Heart left ventricle (tissue), 16 donors: Measurements from ENCODE around the gene ETV7. TPM values are rescaled to one million over a fixed set of nuclear protein-coding genes. Genes with fewer than 3 reads are reported as not detected.

Experiments
- ATAC-seq, 4 donors: fragments of 200-7000 bp; cut with Tn5 transposase; one replicate each; pipeline ENCODE4 v1.9.1; 2020 to 2022; ENCODE audit warnings: moderate library complexity in 4 of 4, mild to moderate bottlenecking in 3 of 4, moderate number of reproducible peaks in 1 of 4
- DNase-seq, 5 donors: peaks; one replicate each; pipeline ENCODE4 v3.0.0-alpha.2; 2020
- H3K27ac ChIP-seq, 12 donors: fragments of 200-600 bp; sonication (generic) in 4 of 12; one replicate each; pipeline versions ENCODE4 v1.5.0 to v1.8.0; 2016 to 2022; ENCODE audit warnings: mild to moderate bottlenecking in 2 of 12
- H3K27me3 ChIP-seq, 9 donors: fragments of 200-600 bp; sonication (generic) in 2 of 9; one replicate each; pipeline versions ENCODE4 v1.5.1 to v1.8.0; 2016 to 2022; ENCODE audit warnings: mild to moderate bottlenecking in 3 of 9
- H3K36me3 ChIP-seq, 9 donors: fragments of 200-600 bp; sonication (generic) in 2 of 9; one replicate each; pipeline versions ENCODE4 v1.5.0 to v1.8.0; 2018 to 2022; ENCODE audit warnings: mild to moderate bottlenecking in 2 of 9
- H3K4me1 ChIP-seq, 12 donors: fragments of 200-600 bp; sonication (generic) in 4 of 12; one replicate each; pipeline versions ENCODE4 v1.5.0 to v1.8.0; 2016 to 2022; ENCODE audit warnings: mild to moderate bottlenecking in 3 of 12
- H3K4me3 ChIP-seq, 12 donors: fragments of 200-600 bp; sonication (generic) in 4 of 12; one replicate each; pipeline versions ENCODE4 v1.5.0 to v1.8.0; 2017 to 2022; ENCODE audit warnings: mild to moderate bottlenecking in 9 of 12, moderate library complexity in 4 of 12
- H3K9me3 ChIP-seq, 12 donors: fragments of 200-600 bp; sonication (generic) in 4 of 12; one replicate each; pipeline versions ENCODE4 v1.5.0 to v1.8.0; 2016 to 2022; ENCODE audit warnings: mild to moderate bottlenecking in 1 of 12
- POLR2A ChIP-seq, 2 donors: fragments of 450-650 bp; IDR thresholded peaks; one replicate each; pipeline ENCODE4 v1.6.1; 2017; ENCODE audit warnings: antibody characterized with exemption in 2 of 2, mild to moderate bottlenecking in 2 of 2, moderate library complexity in 2 of 2
- WGBS, 4 donors: extraction: QIAGEN DNeasy Blood & Tissue Kit in 2 of 4; methylation state at CpG; one replicate each; pipeline versions ENCODE4 v1.1.5 to v1.1.7; 2013 to 2018; 5-methylcytosine and 5-hydroxymethylcytosine counted together
- intact Hi-C, 10 donors: fragments of 100-400 bp; cut with DNase I; formaldehyde crosslinking; loops; one replicate each; pipeline versions ENCODE4 v1.11.1 to v1.14.2; 2022
- polyA plus RNA-seq, 2 donors: library from polyadenylated mRNA; stranded (reverse); fragments of 200-250 nt; gene quantifications; one replicate each; pipeline ENCODE4 v1.2.3, GENCODE V29; 2013
- total RNA-seq, 9 donors: library from RNA; depleted of rRNA in 2 of 9; stranded (reverse); fragments of >200 nt in 2 of 9; fragmentation: NEBNext Ultra II Directional in 3 of 9; extraction: Animal tissue kit (Norgen Biotek cat#: 25700) in 3 of 9; gene quantifications; one replicate each; pipeline versions ENCODE4 v1.1.0 to v1.2.4, GENCODE V29; 2016 to 2023
- TF ChIP-seq, protein P1 (sequence below), 12 donors: fragments of 200-600 bp; sonication (generic) in 4 of 12; IDR thresholded peaks; one replicate each; pipeline versions ENCODE4 v1.5.0 to v1.8.0; 2018 to 2022; ENCODE audit warnings: antibody characterized with exemption in 12 of 12, mild to moderate bottlenecking in 5 of 12
- donor health status: ischemic (EF 13 %, LVEDD 7.1; RV severe dilation, severe dysfunction).
- donor health status: healthy with polysubstance abuse.
- donor health status: DM: no; HTN: yes; CAD: no.
- donor health status: DM: no; HTN: no; CAD: no.
- donor health status: ischemic (EF 25% LVEDD 6.9; RV normal size, moderate dysfunction).
- donor health status: ischemic (EF 25% LVEDD 5.7; RV mildly dilated, moderate dysfunction).
- donor health status: healthy.
- donor health status: DM: yes; HTN: yes; CAD: no.
- donor health status: ischemic (EF 35%, LVEDD 5.7; RV mildly dilated, moderate dysfunction).
- donor health status: nonischemic (EF 11% LVEDD 7.7; RV severe dilation, severe dysfunction).
- donor health status: DM: yes; HTN: yes; CAD: no.
- donor health status: PGD.
- donor health status: ischemic (EF 29% LVEDD 5.4; RV normal size, mild dysfunction).
- donor health status: nonischemic (EF 23%, LVEDD 6.1; RV moderate dilation, normal function).

The ETV7 gene
- total and polyA plus RNA-seq, 11 donors, result 0.06 to 5.1 (median 0.31) TPM; not detected in 5

DNA sequence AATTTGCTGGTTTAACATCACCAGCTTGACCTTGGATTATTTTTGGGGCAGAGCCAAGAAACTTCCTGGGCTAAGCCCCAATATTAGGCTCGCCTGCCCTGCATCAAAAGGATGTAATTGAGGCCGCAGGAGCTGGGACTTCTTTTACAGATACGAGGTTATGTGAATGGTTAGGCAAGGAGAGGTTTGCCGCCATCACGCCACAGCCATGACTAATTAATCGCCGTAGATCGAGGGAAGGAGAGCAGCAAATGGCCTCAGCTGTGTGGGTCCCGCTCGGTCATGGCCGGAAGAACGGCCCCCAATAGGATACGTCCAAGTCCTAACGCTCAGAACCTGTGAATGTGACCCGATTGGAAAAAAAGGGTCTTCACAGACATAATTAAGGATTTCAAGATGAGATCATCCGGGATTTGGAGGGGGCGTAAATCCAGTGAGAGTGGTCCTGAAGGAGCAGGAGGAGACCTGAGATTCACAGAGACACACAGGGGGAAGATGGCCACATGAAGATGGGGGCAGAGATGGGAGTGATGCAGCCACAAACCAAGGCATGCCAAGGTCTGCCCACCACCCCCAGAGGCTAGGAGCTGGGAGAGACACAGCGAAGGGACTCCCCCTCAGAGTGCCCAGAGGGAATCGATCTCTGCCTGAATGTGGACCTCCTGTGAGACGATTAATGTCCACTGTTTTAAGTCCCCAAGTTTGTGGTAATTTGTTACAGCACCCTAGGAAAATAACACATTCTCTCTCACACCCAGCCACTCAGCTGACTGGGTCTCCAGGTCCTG, 40.8 kb downstream of the ETV7 start:
- Histone ChIP-seq H3K4me3 (no peak overlapping the region), H3K4me1 (peaks cover 0 to 22% (median 12%) of the 10 kb centered on the region in 12 donors), H3K36me3 (no peaks in the 10 kb centered on the region), H3K9me3 (no peaks in the 10 kb centered on the region), H3K27ac (no peak overlapping the region), H3K27me3 (peaks cover 0 to 46% (median 11%) of the 10 kb centered on the region in 9 donors)
- ATAC-seq (no peak), DNase-seq (no peak)
- intact Hi-C loops, result no loop called here
- 91 to 94% (median 93%) methylated on average over 20 of the region's 20 CpGs for WGBS, 4 donors
- TF ChIP-seq, protein P1, sequence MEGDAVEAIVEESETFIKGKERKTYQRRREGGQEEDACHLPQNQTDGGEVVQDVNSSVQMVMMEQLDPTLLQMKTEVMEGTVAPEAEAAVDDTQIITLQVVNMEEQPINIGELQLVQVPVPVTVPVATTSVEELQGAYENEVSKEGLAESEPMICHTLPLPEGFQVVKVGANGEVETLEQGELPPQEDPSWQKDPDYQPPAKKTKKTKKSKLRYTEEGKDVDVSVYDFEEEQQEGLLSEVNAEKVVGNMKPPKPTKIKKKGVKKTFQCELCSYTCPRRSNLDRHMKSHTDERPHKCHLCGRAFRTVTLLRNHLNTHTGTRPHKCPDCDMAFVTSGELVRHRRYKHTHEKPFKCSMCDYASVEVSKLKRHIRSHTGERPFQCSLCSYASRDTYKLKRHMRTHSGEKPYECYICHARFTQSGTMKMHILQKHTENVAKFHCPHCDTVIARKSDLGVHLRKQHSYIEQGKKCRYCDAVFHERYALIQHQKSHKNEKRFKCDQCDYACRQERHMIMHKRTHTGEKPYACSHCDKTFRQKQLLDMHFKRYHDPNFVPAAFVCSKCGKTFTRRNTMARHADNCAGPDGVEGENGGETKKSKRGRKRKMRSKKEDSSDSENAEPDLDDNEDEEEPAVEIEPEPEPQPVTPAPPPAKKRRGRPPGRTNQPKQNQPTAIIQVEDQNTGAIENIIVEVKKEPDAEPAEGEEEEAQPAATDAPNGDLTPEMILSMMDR (IDR thresholded peaks at IDR 0.05), result no peak
- no peak for TF ChIP-seq POLR2A (IDR thresholded peaks at IDR 0.05)

DNA sequence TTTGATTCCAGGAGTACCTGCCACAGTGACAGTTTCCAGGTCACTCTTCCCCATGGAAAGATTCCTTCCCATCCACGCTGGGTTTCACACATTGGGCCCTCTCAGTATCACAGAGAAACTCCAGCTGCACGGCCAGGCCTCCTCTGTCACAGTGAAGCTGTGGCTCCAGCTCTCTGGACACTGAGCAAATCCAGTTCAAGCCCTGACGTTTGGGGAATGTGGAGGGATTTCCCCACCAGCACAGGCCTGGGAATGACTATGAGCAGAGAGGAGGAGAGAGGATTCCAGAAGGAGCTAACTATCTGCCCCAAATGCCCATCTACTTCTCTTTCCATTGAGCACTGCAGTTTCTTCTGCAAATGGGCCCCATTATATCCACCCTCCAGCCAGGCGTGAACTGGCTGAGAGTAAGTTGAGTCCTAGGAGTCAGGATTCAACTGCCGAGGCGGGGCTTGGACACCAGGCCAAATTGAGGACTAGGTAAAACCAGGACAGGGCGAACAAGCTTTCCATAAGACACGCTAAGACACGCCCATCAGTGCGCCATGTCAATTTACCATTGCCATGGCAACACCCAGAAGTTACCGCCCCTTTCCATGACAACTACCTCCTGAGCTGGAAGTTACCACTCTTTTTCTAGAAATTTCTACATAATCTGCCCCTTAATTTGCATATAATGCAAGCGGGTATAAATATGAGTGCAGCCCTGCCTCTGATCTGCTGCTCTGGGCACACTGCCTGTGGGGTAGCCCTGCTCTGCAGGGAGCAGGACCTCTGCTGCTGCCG, 41.6 kb downstream of the ETV7 start:
- intact Hi-C loops, result no loop called here
- H3K4me3 ChIP-seq, result no peak overlapping the region
- H3K4me1 ChIP-seq, result peaks cover 0 to 21% (median 11%) of the 10 kb centered on the region in 12 donors
- no peak for ATAC-seq
- H3K27me3 ChIP-seq, result peaks cover 0 to 47% (median 15%) of the 10 kb centered on the region in 9 donors
- no peaks in the 10 kb centered on the region for H3K36me3 ChIP-seq
- WGBS, 4 donors, result 87 to 90% (median 89%) methylated on average over 13 of the region's 13 CpGs
- H3K9me3 ChIP-seq, result no peaks in the 10 kb centered on the region
- TF ChIP-seq, protein P1 (IDR thresholded peaks at IDR 0.05), result no peak
- no peak for TF ChIP-seq POLR2A (IDR thresholded peaks at IDR 0.05)
- DNase-seq, result no peak
- no peak overlapping the region for H3K27ac ChIP-seq

DNA sequence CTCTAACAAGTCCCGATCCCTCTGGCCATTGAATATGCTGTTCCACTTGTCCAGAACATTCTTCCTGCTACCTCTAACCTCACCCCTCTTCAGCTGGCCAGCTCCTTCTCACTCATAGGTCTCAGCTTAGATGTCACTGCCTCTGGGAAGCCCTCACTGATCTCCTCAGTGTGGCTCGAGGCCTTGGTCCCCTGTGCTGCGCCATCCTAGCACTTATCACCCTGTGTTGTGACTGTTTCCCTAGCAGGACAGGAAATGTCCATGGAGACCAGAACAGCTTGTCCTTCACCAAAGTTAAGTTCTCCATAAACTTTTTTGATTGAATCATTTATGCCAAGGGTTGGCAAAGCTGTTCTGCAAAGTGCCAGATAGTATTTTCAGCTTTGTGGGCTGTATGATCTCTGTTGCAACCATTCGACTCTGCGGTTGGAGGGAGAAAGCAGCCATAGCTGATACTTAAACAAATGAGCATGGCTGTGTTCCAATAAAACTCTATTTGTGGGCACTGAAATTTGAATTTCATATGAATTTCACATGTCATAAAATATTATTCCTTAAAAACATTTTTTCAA, 44.3 kb downstream of the ETV7 start:
- TF ChIP-seq, protein P1 (IDR thresholded peaks at IDR 0.05), result no peak
- no peak for TF ChIP-seq POLR2A (IDR thresholded peaks at IDR 0.05)
- intact Hi-C loops, result loop anchor here in 1 of 10 donors (5.0 kb wide), 1 partner anchor 36 kb away; no protein-coding TSS in a partner anchor
- no peaks in the 10 kb centered on the region for H3K36me3 ChIP-seq
- H3K4me1 ChIP-seq, result peaks cover 0 to 12% (median 5%) of the 10 kb centered on the region in 12 donors
- H3K27ac ChIP-seq, result no peak overlapping the region
- WGBS, 4 donors, result 73 to 93% (median 80%) methylated on average over 5 of the region's 5 CpGs
- DNase-seq (no peak), ATAC-seq (peak in 1 of 4 donors; percentile 55)
- peaks cover 0 to 38% (median 13%) of the 10 kb centered on the region in 9 donors for H3K27me3 ChIP-seq
- no peak overlapping the region for H3K4me3 ChIP-seq
- H3K9me3 ChIP-seq, result no peaks in the 10 kb centered on the region
